ENCODE results near the gene PALM3. TPM values are rescaled to one million over a fixed set of nuclear protein-coding genes. Genes with fewer than 3 reads are reported as not detected.

The PALM3 gene
- total and polyA plus RNA-seq, 10 of the 15 experiments (the other 5 are each of a cell fraction or from before 2014, with no cell fraction given) = 0.07 TPM; not detected in 9

DNA sequence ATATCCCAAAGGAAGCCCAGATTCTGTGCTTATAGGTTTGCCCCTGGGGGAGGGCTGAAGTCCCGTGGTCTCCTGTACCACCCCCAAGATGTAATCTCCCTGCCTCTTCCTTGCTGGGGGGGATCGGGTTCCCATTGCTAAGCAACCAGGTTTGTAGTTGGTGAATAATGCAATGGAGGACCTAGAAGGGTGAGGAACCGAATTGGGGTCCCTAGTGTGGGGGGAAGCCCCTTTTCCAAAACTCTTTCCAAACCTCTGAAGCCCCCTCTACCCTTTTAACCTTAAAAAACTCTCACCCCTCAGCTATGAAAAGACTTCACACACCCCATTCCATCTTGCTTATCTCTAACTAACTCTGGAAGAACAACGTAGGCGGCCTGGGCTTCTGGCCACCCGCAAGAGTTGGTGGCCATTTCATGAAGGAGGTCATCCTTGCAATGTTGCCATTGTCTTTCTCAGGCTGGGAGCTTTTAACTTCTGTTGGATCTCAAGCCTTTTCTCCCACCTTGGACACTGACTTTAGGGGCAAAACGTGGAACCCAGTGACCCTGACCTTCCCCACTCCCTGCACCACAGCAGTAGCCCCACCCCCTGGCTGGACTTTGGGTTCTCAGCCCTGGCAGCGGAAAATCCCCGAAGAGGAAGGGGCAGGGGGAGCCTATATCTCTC, 661 bp downstream of the PALM3 start:
- no TSS peak for BruUV-seq (replicated peaks)
- WGBS (ENCODE audit: insufficient coverage, insufficient replicate concordance, low lambda C conversion rate, missing lambda C conversion rate) = 26% methylated on average over 9 of the region's 9 CpGs
- H2AFZ ChIP-seq (ENCODE audit: control insufficient read depth, low read depth, low read length) = no peak overlapping the region
- ATAC-seq (no peak), DNase-seq (ENCODE audit: low read depth, low spot score) (no peak), FAIRE-seq (no peak)
- H3K9me3 ChIP-seq (replicated peaks; ENCODE audit: control insufficient read depth, insufficient read depth, low read length) = no peaks in the 10 kb centered on the region
- POLR2A ChIA-PET = interaction anchor here (0.8 kb wide), 1 partner anchor 20 kb away, joined by 3 read pairs; no protein-coding TSS in a partner anchor
- in situ Hi-C loops (cut with MboI) = loop anchor here (25.0 kb wide), 1 partner anchor 774 kb away; no protein-coding TSS in a partner anchor
- peaks cover 0 to 6% of the 10 kb centered on the region in 2 experiments for H3K27me3 ChIP-seq (replicated peaks in 1 of 2; ENCODE audit: control insufficient read depth in 2 of 2, insufficient read depth in 2 of 2, low read length in 1 of 2)
- no peaks in the 10 kb centered on the region for H3K4me1 ChIP-seq (ENCODE audit: control insufficient read depth, insufficient read depth, low read length)
- no peak for TF ChIP-seq RAD21 (IDR thresholded peaks at IDR 0.05; ENCODE audit: insufficient read depth, low read depth, low read length)
- TF ChIP-seq, protein P1, sequence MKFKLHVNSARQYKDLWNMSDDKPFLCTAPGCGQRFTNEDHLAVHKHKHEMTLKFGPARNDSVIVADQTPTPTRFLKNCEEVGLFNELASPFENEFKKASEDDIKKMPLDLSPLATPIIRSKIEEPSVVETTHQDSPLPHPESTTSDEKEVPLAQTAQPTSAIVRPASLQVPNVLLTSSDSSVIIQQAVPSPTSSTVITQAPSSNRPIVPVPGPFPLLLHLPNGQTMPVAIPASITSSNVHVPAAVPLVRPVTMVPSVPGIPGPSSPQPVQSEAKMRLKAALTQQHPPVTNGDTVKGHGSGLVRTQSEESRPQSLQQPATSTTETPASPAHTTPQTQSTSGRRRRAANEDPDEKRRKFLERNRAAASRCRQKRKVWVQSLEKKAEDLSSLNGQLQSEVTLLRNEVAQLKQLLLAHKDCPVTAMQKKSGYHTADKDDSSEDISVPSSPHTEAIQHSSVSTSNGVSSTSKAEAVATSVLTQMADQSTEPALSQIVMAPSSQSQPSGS (IDR thresholded peaks at IDR 0.05; ENCODE audit: low read length) = no peak
- no peaks in the 10 kb centered on the region for H3K36me3 ChIP-seq (ENCODE audit: control insufficient read depth in 2 of 2, insufficient read depth in 2 of 2, low read length in 1 of 2)
- H3K79me2 ChIP-seq (ENCODE audit: control insufficient read depth, insufficient read depth, low read length) = no peaks in the 10 kb centered on the region
- intact Hi-C loops (cut with micrococcal nuclease; ENCODE audit: unreplicated experiment) = no loop called here
- RAD21 ChIA-PET (ENCODE audit: unreplicated experiment) = interaction anchor here (0.8 to 1.5 kb wide), 5 partner anchors 10 to 182 kb away, joined by 3 to 10 read pairs (median 4); partner anchors contain the start of genes ASF1B and MISP3
- no peak overlapping the region for H3K9ac ChIP-seq (ENCODE audit: control insufficient read depth, insufficient read depth, low read length)
- no peak overlapping the region for H3K4me2 ChIP-seq (ENCODE audit: control insufficient read depth, insufficient read depth)
- CTCF ChIA-PET = interaction anchor here (0.7 to 5.3 kb wide), 13 partner anchors 10 to 466 kb away, joined by 3 to 110 read pairs (median 16); partner anchors contain the start of genes ASF1B, IL27RA and MISP3
- no peaks in the 10 kb centered on the region; the same call in 1 of the 2 replicates for H4K20me1 ChIP-seq (ENCODE audit: control insufficient read depth, insufficient read depth)
- no peak overlapping the region for H3K27ac ChIP-seq (ENCODE audit: control insufficient read depth, insufficient read depth)
- no peak overlapping the region for H3K4me3 ChIP-seq
- SMC1A ChIA-PET (ENCODE audit: uncharacterized antibody, unreplicated experiment) = interaction anchor here (0.6 to 2.6 kb wide), 7 partner anchors 10 to 181 kb away, joined by 3 to 20 read pairs (median 7); partner anchors contain the start of gene MISP3

All from GM12878 (cell line).